ENCODE results near the gene KRTAP10-4.
"Not testable (repeated sequence)": the region's sequence is repeated elsewhere in the genome, so short reads cannot be mapped to it uniquely, and the experiment has no call there.

KRTAP10-4 gene, protein sequence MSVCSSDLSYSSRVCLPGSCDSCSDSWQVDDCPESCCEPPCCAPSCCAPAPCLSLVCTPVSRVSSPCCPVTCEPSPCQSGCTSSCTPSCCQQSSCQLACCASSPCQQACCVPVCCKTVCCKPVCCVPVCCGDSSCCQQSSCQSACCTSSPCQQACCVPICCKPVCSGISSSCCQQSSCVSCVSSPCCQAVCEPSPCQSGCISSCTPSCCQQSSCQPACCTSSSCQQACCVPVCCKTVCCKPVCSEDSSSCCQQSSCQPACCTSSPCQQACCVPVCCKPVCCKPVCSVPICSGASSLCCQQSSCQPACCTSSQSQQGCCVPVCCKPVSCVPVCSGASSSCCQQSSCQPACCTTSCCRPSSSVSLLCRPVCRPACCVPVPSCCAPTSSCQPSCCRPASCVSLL

DNA sequence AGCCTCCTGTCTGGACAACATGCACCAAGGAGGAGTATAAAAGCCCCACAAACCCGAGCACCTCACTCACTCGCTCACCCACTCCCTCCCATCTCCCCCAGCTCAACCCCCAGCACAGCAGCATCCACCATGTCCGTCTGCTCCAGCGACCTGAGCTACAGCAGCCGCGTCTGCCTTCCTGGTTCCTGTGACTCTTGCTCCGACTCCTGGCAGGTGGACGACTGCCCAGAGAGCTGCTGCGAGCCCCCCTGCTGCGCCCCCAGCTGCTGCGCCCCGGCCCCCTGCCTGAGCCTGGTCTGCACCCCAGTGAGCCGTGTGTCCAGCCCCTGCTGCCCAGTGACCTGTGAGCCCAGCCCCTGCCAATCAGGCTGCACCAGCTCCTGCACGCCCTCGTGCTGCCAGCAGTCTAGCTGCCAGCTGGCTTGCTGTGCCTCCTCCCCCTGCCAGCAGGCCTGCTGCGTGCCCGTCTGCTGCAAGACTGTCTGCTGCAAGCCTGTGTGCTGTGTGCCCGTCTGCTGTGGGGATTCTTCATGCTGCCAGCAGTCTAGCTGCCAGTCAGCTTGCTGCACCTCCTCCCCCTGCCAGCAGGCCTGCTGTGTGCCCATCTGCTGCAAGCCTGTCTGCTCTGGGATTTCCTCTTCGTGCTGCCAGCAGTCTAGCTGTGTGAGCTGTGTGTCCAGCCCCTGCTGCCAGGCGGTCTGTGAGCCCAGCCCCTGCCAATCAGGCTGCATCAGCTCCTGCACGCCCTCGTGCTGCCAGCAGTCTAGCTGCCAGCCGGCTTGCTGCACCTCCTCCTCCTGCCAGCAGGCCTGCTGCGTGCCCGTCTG lies at the start of gene KRTAP10-4:
Gene KRTAP10-4, plus strand, starts transcription at position 100 of the 827 bp plus-strand sequence. Its CDS starts 30 bp downstream, at position 130.
- not testable (repeated sequence) for DNase-seq (ENCODE audit: low read depth in 2 of 3, low spot score in 1 of 3)

DNA sequence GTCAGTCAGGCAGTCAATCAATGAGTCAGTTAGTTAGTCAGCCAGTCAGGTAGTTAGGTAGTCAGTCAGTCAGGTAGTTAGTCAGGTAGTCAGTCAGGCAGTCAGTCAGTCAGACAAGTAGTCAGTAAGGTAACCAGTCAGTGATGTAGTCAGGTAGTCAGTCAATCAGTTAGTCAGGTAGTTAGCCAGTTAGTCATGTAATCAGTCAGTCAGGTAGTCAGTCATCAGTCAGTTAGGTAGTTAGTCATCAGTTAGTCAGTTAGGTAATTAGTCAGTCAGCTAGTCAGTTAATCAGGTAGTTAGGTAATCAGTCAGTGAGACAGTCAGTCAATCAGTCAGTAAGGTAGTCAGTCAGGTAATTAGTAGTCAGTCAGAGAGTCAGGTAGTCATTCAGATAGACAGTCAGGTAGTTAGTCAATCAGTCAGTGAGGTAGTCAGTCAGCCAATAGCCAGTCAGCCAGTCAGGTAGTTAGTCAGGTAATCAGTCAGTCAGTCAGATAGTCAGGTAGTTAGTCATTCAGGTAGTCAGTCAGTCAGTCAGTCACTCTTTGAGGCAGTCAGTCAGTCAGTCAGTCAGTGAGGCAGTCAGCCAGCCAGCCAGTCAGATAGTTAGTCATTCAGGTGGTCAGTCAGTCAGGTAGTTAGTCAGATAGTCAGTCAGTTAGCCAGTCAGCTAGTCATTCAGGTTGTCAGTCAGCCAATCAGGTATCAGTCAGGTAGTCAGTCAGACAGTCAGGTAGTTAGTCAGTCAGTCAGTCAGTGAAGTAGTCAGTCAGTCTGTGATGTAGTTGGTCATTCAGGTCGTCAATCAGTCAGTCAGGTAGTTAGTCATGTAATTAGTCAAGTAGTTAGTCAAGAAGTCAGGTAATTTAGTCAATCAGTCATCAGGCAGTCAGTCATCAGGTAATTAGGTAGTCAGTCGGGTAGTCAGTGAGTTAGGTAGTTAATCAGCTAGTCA lies 48.8 kb upstream of the KRTAP10-4 start:
- DNase-seq (ENCODE audit: low read depth in 2 of 3, low spot score in 1 of 3), result no peak

DNA sequence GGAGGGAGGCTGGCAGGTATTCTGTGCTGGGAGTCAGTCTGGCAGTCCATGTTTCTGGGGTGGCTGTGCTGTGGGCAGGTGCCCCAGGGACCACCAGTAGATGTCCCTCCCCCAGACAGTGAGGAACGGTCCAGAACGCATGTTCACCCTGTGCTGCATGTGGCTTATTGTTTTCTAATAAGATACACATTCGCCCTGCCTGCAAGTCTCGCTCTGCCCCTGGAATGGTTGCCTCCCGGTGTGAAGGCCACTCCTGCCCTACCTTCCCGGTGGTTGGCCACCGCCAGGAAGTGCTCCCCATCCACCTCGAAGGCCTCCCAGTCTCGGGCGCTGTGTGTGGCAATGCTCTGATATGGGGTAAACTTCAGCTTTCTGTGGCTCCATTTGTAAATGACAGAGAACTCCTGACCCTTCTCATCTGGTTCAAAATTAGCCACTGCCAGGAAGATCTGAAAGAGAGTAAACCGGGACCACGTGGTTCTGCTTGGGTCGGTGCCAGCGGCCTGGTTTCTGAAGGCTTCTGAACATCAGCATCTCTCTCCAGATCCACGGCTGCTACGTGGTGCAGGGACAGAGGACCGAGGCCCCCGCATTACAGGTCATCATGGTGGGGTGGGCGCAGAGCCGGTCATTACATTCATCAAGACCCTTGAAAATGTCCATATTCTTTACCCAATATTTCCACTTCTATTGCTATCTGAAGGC lies 48.0 kb upstream of the KRTAP10-4 start:
- DNase-seq (ENCODE audit: low read depth in 2 of 3, low spot score in 1 of 3), result no peak

DNA sequence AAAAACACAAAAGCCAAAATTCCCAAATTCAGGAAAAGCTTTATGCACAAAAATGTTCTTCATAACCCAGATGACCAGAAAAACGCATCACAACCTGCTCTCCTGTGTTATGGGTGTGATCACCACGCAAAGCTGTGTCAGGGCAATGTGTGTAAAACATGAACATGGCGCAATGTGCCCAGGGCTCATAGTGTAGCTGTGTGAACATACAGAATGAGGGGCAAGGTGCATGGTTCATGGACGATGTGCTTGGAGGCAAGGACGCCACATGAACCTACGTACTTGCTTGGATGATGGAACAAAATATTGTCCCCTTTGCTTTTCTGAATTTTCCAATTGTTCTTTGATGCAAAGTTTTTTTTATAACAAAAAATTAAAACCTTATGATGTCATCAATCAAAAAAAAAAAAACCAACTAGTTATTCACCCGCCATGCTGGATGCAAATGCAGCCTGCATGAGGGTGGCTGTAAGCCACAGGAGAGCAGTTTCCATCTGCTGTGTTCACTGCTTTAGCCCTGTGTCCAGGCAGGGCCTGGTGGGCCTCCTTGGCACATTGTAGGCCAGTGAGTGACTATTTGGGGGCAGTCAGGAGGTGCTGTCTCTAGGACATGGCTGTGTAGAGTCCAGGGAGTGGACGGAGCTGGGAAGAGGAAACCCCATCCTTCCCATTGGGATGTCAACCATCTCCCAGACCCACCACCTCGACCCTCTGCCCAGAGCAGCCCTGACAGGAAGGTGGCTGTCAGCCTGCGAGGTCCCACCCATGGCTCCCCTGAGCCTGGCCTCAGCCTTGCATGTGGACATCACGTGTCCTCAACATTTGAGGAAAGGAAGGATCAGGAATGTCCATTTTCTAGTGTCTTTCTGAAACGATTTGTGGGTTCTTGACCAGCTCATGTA lies 47.2 kb upstream of the KRTAP10-4 start:
- DNase-seq (ENCODE audit: low read depth in 2 of 3, low spot score in 1 of 3), result no peak

DNA sequence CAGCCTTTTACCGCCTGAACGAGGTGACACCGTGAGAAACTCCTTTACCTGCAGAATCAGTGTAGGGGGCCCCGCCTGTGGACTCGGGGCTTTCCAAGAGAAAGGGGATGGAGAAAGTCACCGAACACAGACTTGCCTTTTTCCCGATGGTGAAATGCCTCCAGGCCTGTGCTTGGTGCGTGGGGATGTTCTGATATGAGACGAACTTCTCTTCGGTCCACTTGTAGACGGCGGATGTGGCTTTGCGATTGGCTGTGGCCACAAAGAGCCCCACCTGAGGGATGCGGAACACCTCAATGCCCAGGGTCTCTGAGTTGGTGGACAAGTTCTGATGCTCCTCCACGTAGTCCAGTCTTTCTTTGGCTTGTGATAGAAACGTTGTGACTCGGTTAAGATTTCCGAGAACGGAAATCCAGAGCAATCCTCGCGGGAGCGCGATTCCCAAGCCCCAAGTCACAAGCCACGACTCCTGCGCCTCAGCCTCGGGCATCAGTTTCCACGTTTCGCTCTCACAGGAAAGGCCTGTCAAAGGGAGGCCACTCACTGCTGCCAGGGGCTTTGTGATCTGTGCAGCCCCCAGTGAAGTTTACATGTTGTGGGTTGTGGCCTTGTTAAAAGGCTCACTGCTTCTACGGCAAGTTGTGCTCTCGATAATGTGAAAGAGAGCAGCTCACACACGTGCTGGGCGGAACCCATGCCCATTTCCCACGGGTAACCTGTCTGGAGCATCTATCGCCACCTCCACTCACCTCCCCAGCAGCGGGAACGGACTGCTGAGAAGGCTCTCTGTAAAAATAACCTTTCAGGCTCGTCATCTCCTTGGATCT lies 46.2 kb upstream of the KRTAP10-4 start:
- no peak for DNase-seq (ENCODE audit: low read depth in 2 of 3, low spot score in 1 of 3)

DNA sequence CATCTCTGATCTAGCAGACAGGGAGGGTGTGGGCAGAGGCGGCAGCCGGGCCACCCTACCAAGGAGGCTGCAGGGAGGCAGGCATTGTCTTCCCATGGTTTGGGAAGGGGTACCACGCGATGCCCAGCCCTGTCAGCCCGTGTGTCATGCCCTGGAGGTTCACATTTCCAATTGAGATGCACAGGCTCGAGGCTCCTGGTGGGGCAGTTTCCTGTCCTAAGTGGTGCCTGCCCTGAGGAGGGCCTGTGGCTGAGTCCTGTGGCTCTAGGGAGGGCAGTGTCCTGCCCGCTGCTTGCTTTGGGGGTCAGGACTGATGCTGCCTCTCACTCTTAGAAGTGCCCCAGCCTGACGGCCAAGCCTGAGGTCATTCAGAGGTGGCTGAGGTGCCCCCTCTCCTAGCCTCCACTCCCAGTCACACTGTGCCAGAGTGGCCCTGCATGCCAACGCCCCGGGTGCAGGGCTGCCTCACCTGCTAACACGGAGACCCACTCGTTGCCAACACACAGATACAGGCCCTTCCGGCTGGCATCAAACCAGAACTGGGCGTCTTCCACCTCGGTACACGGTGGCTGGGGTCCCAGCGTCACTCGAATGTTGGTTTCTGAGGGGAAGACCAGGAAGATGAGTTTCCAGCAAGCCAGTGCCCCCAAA lies 45.4 kb upstream of the KRTAP10-4 start:
- no peak for DNase-seq (ENCODE audit: low read depth in 2 of 3, low spot score in 1 of 3)

DNA sequence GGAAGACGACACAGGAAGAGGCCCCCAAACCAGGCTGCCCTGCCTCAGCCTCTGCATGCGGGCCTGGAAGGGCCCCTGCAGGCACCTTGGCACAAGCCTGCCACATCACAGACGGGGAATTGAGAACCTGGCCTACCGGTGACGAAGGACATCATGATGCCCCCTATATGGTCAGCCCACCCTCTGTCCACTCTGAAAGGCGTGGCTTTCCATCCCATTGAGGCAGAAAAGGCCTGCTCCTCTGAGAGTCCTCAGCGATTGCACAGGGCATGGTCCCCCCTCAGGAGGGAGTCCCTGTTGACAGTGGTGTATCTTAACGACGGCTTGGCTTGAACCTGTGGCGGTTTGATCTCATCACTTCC lies 44.9 kb upstream of the KRTAP10-4 start:
- DNase-seq (ENCODE audit: low read depth in 2 of 3, low spot score in 1 of 3), result no peak

DNA sequence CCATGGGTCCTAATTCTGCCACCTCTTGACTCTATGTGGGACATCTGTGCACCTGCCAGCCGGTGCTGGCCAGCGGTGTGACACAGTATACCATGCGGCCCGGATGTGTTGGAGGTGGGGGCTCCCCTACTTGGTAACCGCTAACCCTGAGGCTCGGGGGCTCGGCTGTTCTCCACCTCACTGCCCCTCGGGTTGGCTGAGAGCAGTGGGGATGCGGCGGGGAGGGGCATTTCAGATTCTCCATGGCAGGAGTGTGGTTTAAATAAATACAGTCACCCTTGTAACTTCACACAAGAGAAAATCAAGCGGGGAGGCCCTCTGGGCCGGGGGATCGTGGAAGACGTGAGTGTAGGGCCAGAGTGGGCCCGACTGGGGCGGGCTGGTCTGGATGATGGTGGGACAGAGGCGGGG lies 44.5 kb upstream of the KRTAP10-4 start:
- no peak for DNase-seq (ENCODE audit: low read depth in 2 of 3, low spot score in 1 of 3)

DNA sequence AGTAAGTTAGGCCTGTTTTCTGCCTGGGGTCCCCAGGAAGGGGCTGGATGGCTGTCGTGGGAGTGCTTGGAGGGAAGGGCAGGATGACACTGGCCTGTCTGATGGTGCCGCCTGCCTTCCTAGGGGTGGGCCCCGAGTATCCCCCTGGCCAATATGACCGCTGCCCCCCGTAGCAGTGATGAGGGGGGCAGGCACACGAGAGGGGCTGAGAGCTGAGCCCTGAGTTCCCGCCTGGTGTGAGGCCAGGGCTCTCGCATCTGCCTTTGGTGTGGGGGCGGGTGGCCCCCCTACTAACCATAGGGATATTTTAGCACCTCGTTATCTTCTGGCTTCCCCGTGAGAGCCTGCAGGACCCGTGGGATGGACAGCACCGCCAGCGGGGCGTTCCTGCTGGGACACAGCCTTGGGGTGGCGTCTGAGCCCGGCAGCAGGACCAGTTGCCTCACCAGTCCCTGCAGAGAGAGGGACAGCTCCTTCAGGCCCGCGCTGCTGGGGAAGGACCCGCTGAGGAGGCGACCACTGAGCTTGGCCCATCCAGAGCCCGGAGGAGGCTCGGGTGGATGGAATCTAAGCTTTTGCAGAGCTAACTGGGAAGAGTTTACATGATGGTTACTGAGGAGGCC lies 43.9 kb upstream of the KRTAP10-4 start:
- DNase-seq (ENCODE audit: low read depth in 2 of 3, low spot score in 1 of 3), result no peak

DNA sequence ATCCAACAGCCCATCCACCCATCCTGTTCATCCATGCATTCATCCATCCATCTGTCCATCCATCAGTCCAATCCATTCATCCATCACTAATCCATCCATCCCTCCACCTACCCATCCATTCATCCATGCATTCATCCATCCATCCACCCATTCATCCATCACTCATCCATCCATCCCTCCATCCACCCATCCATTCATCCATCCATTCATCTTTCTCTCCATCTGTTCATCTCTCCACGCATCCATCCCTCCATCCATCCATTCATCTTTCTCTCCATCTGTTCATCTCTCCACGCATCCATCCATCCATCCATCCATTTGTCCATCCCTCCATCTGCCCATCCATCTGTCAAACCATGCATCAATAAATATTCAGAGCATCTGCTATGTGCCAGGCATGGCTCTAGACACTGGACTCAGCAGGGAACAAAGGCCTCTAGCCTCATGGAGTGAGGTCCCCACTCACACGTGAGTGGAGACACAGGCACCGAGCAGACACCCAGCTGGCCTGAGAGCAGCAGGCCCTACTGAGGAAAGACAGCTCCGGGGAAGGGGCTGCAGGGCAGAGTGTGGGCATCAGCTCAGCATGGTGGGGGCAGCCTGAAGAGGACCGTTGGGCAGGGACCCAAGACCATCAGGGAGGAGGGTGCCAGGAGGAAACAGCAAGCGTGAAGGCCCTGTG lies 43.2 kb upstream of the KRTAP10-4 start:
- no peak for DNase-seq (ENCODE audit: low read depth in 2 of 3, low spot score in 1 of 3)

DNA sequence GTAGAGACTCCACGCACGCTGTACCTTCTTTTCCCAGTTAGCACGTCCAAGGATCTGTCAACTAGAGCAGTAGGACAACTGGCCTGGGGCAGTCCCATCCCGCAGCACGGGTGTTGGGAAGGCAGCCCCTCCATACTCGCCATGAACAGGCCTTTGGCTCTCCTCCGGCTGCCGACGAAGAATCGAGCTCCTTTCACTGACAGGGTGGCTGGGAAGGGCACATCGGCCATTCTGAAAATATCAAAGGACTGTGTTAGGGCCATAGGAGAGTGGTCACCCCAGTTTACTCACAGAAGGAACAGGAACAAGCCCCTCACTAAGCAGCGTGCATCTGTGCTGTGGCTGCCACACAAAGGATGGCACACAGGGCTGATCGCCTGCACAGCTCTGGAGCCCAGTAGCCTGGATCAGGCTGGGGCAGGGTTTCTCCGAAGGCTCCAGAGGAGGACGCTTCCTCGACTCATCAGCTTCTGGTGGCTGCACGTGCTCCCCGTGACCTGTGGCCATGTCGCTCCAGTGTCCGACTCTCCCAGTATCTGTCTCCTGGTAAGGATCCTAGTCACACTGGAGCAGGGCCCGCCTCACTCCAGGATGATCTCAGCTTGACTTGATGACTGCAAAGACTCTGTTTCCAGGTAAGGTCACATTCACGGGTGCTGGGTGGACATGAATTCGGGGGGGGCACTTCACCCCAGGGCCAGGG lies 42.5 kb upstream of the KRTAP10-4 start:
- no peak for DNase-seq (ENCODE audit: low read depth in 2 of 3, low spot score in 1 of 3)

DNA sequence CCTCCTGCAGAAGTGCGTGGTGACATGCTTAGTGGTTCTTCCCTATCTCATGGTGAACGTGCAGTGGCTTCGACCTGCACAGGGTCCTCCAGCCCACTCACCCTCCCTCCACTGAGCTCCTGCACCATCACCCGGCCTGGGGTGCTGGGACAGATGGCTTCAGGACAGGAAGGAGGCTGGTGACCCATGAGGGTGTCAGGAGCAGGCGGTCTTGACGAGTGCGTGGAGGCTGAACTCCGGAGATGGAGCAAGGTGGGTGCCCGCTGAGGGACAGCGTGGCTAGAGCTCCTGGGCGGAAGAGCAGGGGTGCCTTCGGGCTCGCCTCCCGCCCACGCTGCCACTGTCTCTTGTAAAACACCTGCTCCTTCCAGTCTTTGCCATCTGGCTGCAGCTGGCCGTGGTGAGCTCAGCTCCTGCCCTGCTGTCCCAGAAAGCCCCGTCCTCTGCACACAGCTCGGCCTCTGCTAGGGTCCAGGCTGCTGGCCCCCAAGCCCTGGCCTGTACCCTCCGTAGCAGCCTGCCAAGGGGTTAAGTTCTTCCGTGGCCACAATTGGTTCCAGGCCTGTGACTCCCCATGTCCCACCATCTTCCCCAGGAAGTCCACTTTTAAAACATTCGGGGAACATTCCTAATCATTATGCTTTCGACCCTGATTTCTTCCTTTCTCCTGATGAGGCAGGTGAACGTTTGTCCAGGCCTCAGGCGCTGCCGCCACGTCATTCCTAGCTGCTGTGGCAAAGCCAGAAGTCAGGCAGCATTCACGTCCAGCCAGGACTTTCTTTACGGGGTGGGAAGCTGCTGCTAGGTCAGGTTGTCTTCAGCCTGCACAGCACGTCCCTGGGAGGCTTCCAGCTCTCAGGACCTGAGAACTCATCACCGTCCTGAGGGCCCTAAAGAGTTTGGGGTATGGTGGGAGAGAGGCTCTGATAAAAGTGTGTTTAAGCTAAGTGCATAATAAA lies 41.6 kb upstream of the KRTAP10-4 start:
- no peak for DNase-seq (ENCODE audit: low read depth in 2 of 3, low spot score in 1 of 3)

DNA sequence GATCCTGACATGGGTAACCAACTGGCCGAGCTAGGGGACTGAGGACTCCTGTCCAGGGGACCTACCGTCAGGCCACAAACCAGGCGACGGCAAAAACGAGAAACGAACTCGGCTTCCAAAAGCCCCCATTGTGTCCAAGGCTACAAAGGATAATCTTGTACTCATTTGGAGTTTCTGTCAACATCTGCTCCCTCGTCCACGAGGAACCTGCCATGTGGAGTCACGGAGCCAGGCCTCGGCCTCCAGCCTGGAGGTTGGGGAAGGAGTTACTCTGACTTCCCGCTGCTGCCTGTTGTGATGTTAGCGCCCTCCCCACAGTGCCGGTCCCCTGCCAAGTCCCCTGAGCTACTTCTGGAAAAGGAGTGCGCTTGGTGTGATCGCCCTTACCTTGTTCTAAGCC lies 40.8 kb upstream of the KRTAP10-4 start:
- no peak for DNase-seq (ENCODE audit: low read depth in 2 of 3, low spot score in 1 of 3)

DNA sequence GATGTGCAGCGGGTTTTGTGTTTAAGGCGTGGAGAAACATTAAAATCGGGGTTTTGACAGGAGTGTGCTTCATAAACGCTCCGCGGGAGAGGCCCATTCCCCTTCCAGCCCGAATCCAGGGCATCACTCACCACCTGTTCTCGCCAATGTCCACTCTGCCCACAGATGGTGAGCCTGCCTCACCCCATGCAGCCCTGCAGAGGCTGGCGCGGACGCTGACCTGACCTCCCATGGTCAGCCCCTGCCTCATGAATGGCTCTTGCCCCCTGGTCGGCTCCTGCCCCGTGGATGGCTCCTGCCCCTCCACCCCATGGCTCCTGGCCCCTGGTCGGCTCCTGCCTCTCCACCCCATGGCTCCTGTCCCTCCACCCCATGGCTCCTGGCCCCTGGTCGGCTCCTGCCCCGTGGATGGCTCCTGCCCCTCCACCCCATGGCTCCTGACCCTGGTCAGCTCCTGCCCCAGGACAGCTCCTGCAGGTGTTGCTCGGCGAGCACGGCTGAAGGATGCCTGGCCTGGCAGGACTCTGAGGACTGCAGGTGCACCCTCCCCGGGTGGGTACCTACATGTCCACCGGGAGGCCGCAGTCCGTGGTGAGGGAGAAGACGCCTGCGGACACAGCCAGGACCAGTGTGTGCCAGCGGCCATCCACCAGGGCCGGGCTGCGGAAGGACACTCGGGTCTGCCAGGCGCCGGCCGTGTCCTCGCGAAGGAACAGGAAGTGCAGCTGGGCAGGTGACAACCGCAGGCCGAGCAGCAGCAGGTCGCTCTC lies 40.2 kb upstream of the KRTAP10-4 start:
- no peak for DNase-seq (ENCODE audit: low read depth in 2 of 3, low spot score in 1 of 3)

Data from stimulated activated CD4-positive, alpha-beta T cell treated with anti-CD3 and anti-CD28 coated beads, Interleukin-12 subunit alpha, Interleukin-12 subunit beta, amount 100 ng/mL, for 48 hours (primary cell).